GM12878 (cell line): ENCODE results near the gene CETP. TPM values are rescaled to one million over a fixed set of nuclear protein-coding genes. Genes with fewer than 3 reads are reported as not detected.

Source experiments
- ATAC-seq: fragments of 200-7000 bp; cut with Tn5 transposase; 3 replicates; pipeline ENCODE4 v1.9.1; 2020; ENCODE audit warnings: mild to moderate bottlenecking, moderate library complexity
- BruUV-seq: library from RNA; stranded (reverse); fragments of 400-500 nt; replicated peaks from 2 replicates; lab custom pipeline; 2021; lab: Mats Ljungman, UMichigan
- CTCF ChIA-PET: fragments of 300-600 bp; sonication (Branson Sonifier 250); formaldehyde crosslinking; extraction: SDS; loops from one replicate; lab custom pipeline; 2021; ENCODE audit warnings: inconsistent platforms; lab: Yijun Ruan, JAX
- POLR2A ChIA-PET: fragments of 350-600 bp; formaldehyde crosslinking; extraction: SDS; loops from one replicate; lab custom pipeline; 2021; ENCODE audit warnings: inconsistent platforms; lab: Charles Lee
- RAD21 ChIA-PET: fragments of 300-600 bp; sonication (Branson Sonifier 250); formaldehyde crosslinking; loops from one replicate; lab custom pipeline; 2023; ENCODE audit warnings: antibody characterized with exemption; ENCODE audit not compliant: unreplicated experiment; lab: Charles Lee
- SMC1A ChIA-PET: fragments of 300-600 bp; sonication (Branson Sonifier 250); formaldehyde crosslinking; loops from one replicate; lab custom pipeline; 2023; ENCODE audit not compliant: unreplicated experiment, uncharacterized antibody; lab: Charles Lee
- DNase-seq: peaks from one replicate; pipeline ENCODE4 v3.0.0-alpha.2; 2011; ENCODE audit warnings: low read depth, low spot score
- FAIRE-seq: peaks from 3 replicates; lab custom pipeline; 2011; peaks lifted over from hg19 to GRCh38; lab: Jason Lieb, UNC
- H2AFZ ChIP-seq: 2 replicates; pipeline ENCODE4 v1.6.0; 2011; ENCODE audit warnings: low read depth, low read length, control low read depth; ENCODE audit not compliant: control insufficient read depth
- H3K27ac ChIP-seq: 2 replicates; pipeline ENCODE4 v1.5.1; 2011; ENCODE audit warnings: control low read depth; ENCODE audit not compliant: control insufficient read depth, insufficient read depth
- H3K27me3 ChIP-seq, 2 experiments: replicated peaks in 1 of 2; 2 replicates each; pipeline versions ENCODE4 v1.6.0 to v1.6.1; 2011; ENCODE audit warnings: low read length in 1 of 2; ENCODE audit not compliant: control insufficient read depth in 2 of 2, insufficient read depth in 2 of 2
- H3K36me3 ChIP-seq, 2 experiments: 2 replicates each; pipeline ENCODE4 v1.5.1; 2011; ENCODE audit warnings: low read length in 1 of 2; ENCODE audit not compliant: control insufficient read depth in 2 of 2, insufficient read depth in 2 of 2
- H3K4me1 ChIP-seq: 2 replicates; pipeline ENCODE4 v1.6.1; 2011; ENCODE audit warnings: mild to moderate bottlenecking, low read length, moderate library complexity, mixed read lengths; ENCODE audit not compliant: control insufficient read depth, insufficient read depth
- H3K4me2 ChIP-seq: 2 replicates; pipeline ENCODE4 v1.6.0; 2011; ENCODE audit warnings: control low read depth; ENCODE audit not compliant: control insufficient read depth, insufficient read depth
- H3K4me3 ChIP-seq: fragments of 200-600 bp; sonication (generic); 2 replicates; pipeline ENCODE4 v1.5.1; 2016
- H3K79me2 ChIP-seq: 2 replicates; pipeline ENCODE4 v1.6.0; 2011; ENCODE audit warnings: low read length; ENCODE audit not compliant: control insufficient read depth, insufficient read depth
- H3K9ac ChIP-seq: 2 replicates; pipeline ENCODE4 v1.8.0; 2011; ENCODE audit warnings: low read length, control low read depth, mixed read lengths; ENCODE audit not compliant: control insufficient read depth, insufficient read depth
- H3K9me3 ChIP-seq: replicated peaks from 3 replicates; pipeline ENCODE4 v1.5.1; 2011; ENCODE audit warnings: mild to moderate bottlenecking, low read length; ENCODE audit not compliant: control insufficient read depth, insufficient read depth
- H4K20me1 ChIP-seq: 2 replicates; pipeline ENCODE4 v1.6.0; 2011; ENCODE audit not compliant: control insufficient read depth, insufficient read depth
- ASH2L ChIP-seq: fragments of 300-600, 200-600 bp; sonication (generic); IDR thresholded peaks from 2 replicates; pipeline ENCODE4 v1.6.1; 2017; ENCODE audit warnings: low read depth, mild to moderate bottlenecking, borderline replicate concordance
- BMI1 ChIP-seq: fragments of 450-650 bp; IDR thresholded peaks from 2 replicates; pipeline ENCODE4 v1.6.1; 2016; ENCODE audit warnings: mild to moderate bottlenecking, moderate library complexity, borderline replicate concordance
- CHD2 ChIP-seq: IDR thresholded peaks from 2 replicates; pipeline ENCODE4 v1.6.1; 2011; ENCODE audit warnings: low read depth, low read length, improper control_type of control experiment, borderline replicate concordance
- CREB1 ChIP-seq: IDR thresholded peaks from 2 replicates; pipeline ENCODE4 v1.6.1; 2012; ENCODE audit warnings: low read depth, mild to moderate bottlenecking, inconsistent platforms
- HCFC1 ChIP-seq: fragments of 150-350 bp; IDR thresholded peaks from 2 replicates; pipeline ENCODE4 v1.6.1; 2014; ENCODE audit warnings: low read length
- HDAC6 ChIP-seq: fragments of 200-600 bp; sonication (generic); IDR thresholded peaks from one replicate; pipeline ENCODE4 v1.8.0; 2017; ENCODE audit warnings: antibody characterized with exemption; ENCODE audit not compliant: unreplicated experiment
- JUNB ChIP-seq: IDR thresholded peaks from 2 replicates; pipeline ENCODE4 v1.6.1; 2016; ENCODE audit warnings: antibody characterized with exemption, mild to moderate bottlenecking
- MEF2A ChIP-seq: IDR thresholded peaks from 2 replicates; pipeline ENCODE4 v1.6.1; 2011; ENCODE audit warnings: low read depth, mild to moderate bottlenecking, low read length, moderate library complexity; ENCODE audit not compliant: insufficient read depth
- NFIC ChIP-seq: IDR thresholded peaks from 2 replicates; pipeline ENCODE4 v1.6.1; 2012; ENCODE audit warnings: low read depth, mild to moderate bottlenecking, inconsistent platforms, low read length, moderate library complexity
- PBX3 ChIP-seq: IDR thresholded peaks from 2 replicates; pipeline ENCODE4 v1.6.1; 2011; ENCODE audit warnings: mild to moderate bottlenecking, low read depth, low read length, moderate library complexity; ENCODE audit not compliant: insufficient replicate concordance
- PKNOX1 ChIP-seq: fragments of 450-650 bp; IDR thresholded peaks from 2 replicates; pipeline ENCODE4 v1.6.1; 2016; ENCODE audit warnings: mild to moderate bottlenecking
- PML ChIP-seq: IDR thresholded peaks from 2 replicates; pipeline ENCODE4 v1.6.1; 2012; ENCODE audit warnings: low read length, inconsistent platforms
- RELA ChIP-seq: fragments of 450-650 bp; IDR thresholded peaks from 2 replicates; pipeline ENCODE4 v1.8.0; 2014; ENCODE audit warnings: borderline replicate concordance; ENCODE audit not compliant: partially characterized antibody
- SUZ12 ChIP-seq: fragments of 200-600 bp; sonication (generic); IDR thresholded peaks from one replicate; pipeline ENCODE4 v1.6.1; 2018; ENCODE audit warnings: antibody characterized with exemption, mild to moderate bottlenecking; ENCODE audit not compliant: unreplicated experiment
- WRNIP1 ChIP-seq: IDR thresholded peaks from 2 replicates; pipeline ENCODE4 v1.6.1; 2011; ENCODE audit warnings: low read depth, low read length, improper control_type of control experiment, borderline replicate concordance
- ZNF274 ChIP-seq: IDR thresholded peaks from one replicate; pipeline ENCODE4 v1.8.0; 2011; ENCODE audit not compliant: insufficient read length, insufficient read depth
- ZNF592 ChIP-seq: fragments of 450-650 bp; IDR thresholded peaks from 2 replicates; pipeline ENCODE4 v1.6.1; 2017; ENCODE audit warnings: mild to moderate bottlenecking, moderate library complexity
- WGBS: methylation state at CpG from one replicate; pipeline ENCODE4 v1.1.6; 2016; ENCODE audit warnings: low lambda C conversion rate; ENCODE audit not compliant: insufficient replicate concordance, insufficient coverage; ENCODE audit errors: missing lambda C conversion rate; 5-methylcytosine and 5-hydroxymethylcytosine counted together
- in situ Hi-C: fragments of 300-500 bp; cut with MboI; formaldehyde crosslinking; loops from 9 replicates; pipeline ENCODE4 v1.14.3; 2018; ENCODE audit warnings: mixed read lengths
- intact Hi-C: fragments of 100-400 bp; cut with micrococcal nuclease; formaldehyde crosslinking; loops from one replicate; pipeline ENCODE4 v1.14.2; 2022; ENCODE audit not compliant: unreplicated experiment
- polyA plus RNA-seq, 11 experiments: library from polyadenylated mRNA; depleted of rRNA in 4 of 11; unstranded in 6 of 11; stranded (reverse) in 5 of 11; fragments of >200 nt; fragmentation: Nextera tagmentation in 4 of 11; fragmentation: Illumina TruSeq in 1 of 11; extraction: Ambion mirVana in 4 of 11; extraction: Trizol in 1 of 11; gene quantifications; 1 replicate in 1 of 11; 2 replicates in 10 of 11; pipeline versions ENCODE4 v1.2.1 to v1.2.3, GENCODE V29; 2011 to 2016; ENCODE audit warnings: inconsistent platforms in 2 of 11, missing spikeins in 2 of 11, low read depth in 1 of 11
- total RNA-seq, 4 experiments: library from RNA; depleted of rRNA in 3 of 4; stranded (reverse); fragments of >200 nt in 3 of 4; fragmentation: Illumina TruSeq in 1 of 4; extraction: Trizol in 1 of 4; gene quantifications; 2 replicates each; pipeline versions ENCODE4 v1.2.1 to v1.2.3, GENCODE V29; 2013 to 2021
- TF ChIP-seq, protein P1 (sequence below): IDR thresholded peaks from 2 replicates; pipeline ENCODE4 v1.6.1; 2011; ENCODE audit warnings: borderline replicate concordance, low read depth, mild to moderate bottlenecking, moderate library complexity, low read length; ENCODE audit not compliant: insufficient read depth, poor library complexity, severe bottlenecking

The CETP gene
- total and polyA plus RNA-seq, 10 of the 15 experiments (the other 5 are each of a cell fraction or from before 2014, with no cell fraction given): 1.2 to 6.4 (median 2.1) TPM

DNA sequence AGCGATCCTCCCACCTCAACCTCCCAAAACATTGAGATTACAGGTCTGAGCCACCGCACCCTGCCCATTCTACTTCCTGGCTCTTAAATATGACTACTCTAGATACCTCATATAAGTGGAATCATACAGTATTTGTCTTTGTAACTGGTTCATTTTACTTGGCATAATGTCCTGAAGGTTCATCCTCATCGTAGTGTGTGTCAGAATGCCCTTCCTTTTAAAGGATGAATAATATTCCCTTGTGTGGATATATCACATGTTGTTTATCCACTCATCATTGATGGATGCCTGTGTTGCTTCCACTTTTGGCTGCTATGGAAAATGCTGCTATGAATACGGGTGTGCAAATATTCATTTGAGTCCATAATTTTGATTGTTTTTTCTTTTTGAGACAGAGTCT is 5.7 kb upstream of the CETP start:
- H4K20me1 ChIP-seq: no peaks in the 10 kb centered on the region
- intact Hi-C loops (no loop called here), in situ Hi-C loops (no loop called here)
- ATAC-seq (no peak), FAIRE-seq (no peak)
- peaks cover 8% of the 10 kb centered on the region for H3K4me1 ChIP-seq
- no peaks in the 10 kb centered on the region for H3K79me2 ChIP-seq
- no peaks in the 10 kb centered on the region for H3K36me3 ChIP-seq
- no peaks in the 10 kb centered on the region for H3K27me3 ChIP-seq
- H3K27ac ChIP-seq: no peak overlapping the region
- H2AFZ ChIP-seq: no peak overlapping the region
- no peaks in the 10 kb centered on the region for H3K9me3 ChIP-seq
- H3K4me2 ChIP-seq: no peak overlapping the region
- no peak overlapping the region for H3K9ac ChIP-seq
- TF ChIP-seq WRNIP1 (no peak), NFIC (no peak), PBX3 (no peak), ZNF274 (no peak), PML (no peak), PKNOX1 (no peak), BMI1 (no peak), HCFC1 (no peak), SUZ12 (no peak), CHD2 (no peak), JUNB (no peak), MEF2A (no peak), HDAC6 (no peak), ZNF592 (no peak), CREB1 (no peak), ASH2L (no peak), RELA (no peak)
- TF ChIP-seq, protein P1, sequence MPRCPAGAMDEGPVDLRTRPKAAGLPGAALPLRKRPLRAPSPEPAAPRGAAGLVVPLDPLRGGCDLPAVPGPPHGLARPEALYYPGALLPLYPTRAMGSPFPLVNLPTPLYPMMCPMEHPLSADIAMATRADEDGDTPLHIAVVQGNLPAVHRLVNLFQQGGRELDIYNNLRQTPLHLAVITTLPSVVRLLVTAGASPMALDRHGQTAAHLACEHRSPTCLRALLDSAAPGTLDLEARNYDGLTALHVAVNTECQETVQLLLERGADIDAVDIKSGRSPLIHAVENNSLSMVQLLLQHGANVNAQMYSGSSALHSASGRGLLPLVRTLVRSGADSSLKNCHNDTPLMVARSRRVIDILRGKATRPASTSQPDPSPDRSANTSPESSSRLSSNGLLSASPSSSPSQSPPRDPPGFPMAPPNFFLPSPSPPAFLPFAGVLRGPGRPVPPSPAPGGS: no peak
- TF ChIP-seq, all 136 proteins: peak for 0
- POLR2A ChIA-PET: no interaction called here
- WGBS: 73% methylated on average over 4 of the region's 4 CpGs
- RAD21 ChIA-PET: no interaction called here
- SMC1A ChIA-PET: interaction anchor here (2.1 kb wide), 1 partner anchor 9 kb away, joined by 4 read pairs; no protein-coding TSS in a partner anchor
- DNase-seq: no peak
- no peak overlapping the region for H3K4me3 ChIP-seq
- BruUV-seq: no TSS peak
- CTCF ChIA-PET: interaction anchor here (0.9 to 6.3 kb wide), 2 partner anchors 90 to 92 kb away, joined by 6 to 247 read pairs; partner anchors contain the start of gene SLC12A3
